Ascending aorta (tissue), 2 donors: ENCODE data around the gene PHKG2. TPM values are rescaled to one million over a fixed set of nuclear protein-coding genes. Genes with fewer than 3 reads are reported as not detected.
A peak's percentile ranks its signal among the peaks of the same experiment; 100 is the strongest.

Source experiments
- DNase-seq, 2 donors: peaks; one replicate each; pipeline ENCODE4 v3.0.0-alpha.2; 2019; ENCODE audit warnings: low spot score in 2 of 2
- H3K27ac ChIP-seq, 2 donors: fragments of 200-600 bp; sonication (generic); one replicate each; pipeline ENCODE4 v1.5.1; 2016 to 2017; ENCODE audit warnings: mild to moderate bottlenecking in 1 of 2
- H3K27me3 ChIP-seq: fragments of 200-600 bp; sonication (generic); one replicate; pipeline ENCODE4 v1.5.1; 2017
- H3K36me3 ChIP-seq, 2 donors: fragments of 200-600 bp; sonication (generic); one replicate each; pipeline ENCODE4 v1.5.1; 2016
- H3K4me1 ChIP-seq, 2 donors: fragments of 200-600 bp; sonication (generic); one replicate each; pipeline ENCODE4 v1.5.1; 2016 to 2017; ENCODE audit warnings: mild to moderate bottlenecking in 1 of 2
- H3K4me3 ChIP-seq, 2 donors: fragments of 200-600 bp; sonication (generic); one replicate each; pipeline ENCODE4 v1.5.1; 2016 to 2017; ENCODE audit warnings: mild to moderate bottlenecking in 1 of 2
- H3K9me3 ChIP-seq, 2 donors: fragments of 200-600 bp; sonication (generic); one replicate each; pipeline ENCODE4 v1.5.1; 2016
- intact Hi-C: fragments of 100-400 bp; cut with DNase I; formaldehyde crosslinking; loops from one replicate; pipeline ENCODE4 v1.15.1; 2023
- total RNA-seq: library from RNA; depleted of rRNA; stranded (reverse); fragments of >200 nt; gene quantifications from one replicate; pipeline ENCODE4 v1.1.0, GENCODE V29; 2016
- TF ChIP-seq, protein P1 (sequence below), 3 experiments: fragments of 200-600 bp in 2 of 3; fragments of 450-650 bp in 1 of 3; sonication (generic) in 2 of 3; IDR thresholded peaks; one replicate each; pipeline ENCODE4 v1.5.1; 2016 to 2019; ENCODE audit warnings: antibody characterized with exemption in 3 of 3, mild to moderate bottlenecking in 1 of 3, moderate library complexity in 1 of 3

Gene PHKG2
- total RNA-seq, 1 donor from 2014 or later, result 78.8 TPM

GRCh38 chr16:30787613-30788378 lies 39.6 kb downstream of the PHKG2 start:
- Histone ChIP-seq H3K36me3 (peaks cover 15% of the 10 kb centered on the region in 2 donors), H3K4me3 (peak overlapping the region; percentile 86), H3K27me3 (no peaks in the 10 kb centered on the region), H3K9me3 (no peaks in the 10 kb centered on the region), H3K4me1 (peaks cover 4 to 7% of the 10 kb centered on the region in 2 donors), H3K27ac (peak overlapping the region; percentile 87 to 89)
- TF ChIP-seq, protein P1, sequence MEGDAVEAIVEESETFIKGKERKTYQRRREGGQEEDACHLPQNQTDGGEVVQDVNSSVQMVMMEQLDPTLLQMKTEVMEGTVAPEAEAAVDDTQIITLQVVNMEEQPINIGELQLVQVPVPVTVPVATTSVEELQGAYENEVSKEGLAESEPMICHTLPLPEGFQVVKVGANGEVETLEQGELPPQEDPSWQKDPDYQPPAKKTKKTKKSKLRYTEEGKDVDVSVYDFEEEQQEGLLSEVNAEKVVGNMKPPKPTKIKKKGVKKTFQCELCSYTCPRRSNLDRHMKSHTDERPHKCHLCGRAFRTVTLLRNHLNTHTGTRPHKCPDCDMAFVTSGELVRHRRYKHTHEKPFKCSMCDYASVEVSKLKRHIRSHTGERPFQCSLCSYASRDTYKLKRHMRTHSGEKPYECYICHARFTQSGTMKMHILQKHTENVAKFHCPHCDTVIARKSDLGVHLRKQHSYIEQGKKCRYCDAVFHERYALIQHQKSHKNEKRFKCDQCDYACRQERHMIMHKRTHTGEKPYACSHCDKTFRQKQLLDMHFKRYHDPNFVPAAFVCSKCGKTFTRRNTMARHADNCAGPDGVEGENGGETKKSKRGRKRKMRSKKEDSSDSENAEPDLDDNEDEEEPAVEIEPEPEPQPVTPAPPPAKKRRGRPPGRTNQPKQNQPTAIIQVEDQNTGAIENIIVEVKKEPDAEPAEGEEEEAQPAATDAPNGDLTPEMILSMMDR (IDR thresholded peaks at IDR 0.05), result no peak
- DNase-seq, result no peak
- intact Hi-C loops, result loop anchor here (1.0 kb wide), 1 partner anchor 18 kb away; no protein-coding TSS in a partner anchor

DNA sequence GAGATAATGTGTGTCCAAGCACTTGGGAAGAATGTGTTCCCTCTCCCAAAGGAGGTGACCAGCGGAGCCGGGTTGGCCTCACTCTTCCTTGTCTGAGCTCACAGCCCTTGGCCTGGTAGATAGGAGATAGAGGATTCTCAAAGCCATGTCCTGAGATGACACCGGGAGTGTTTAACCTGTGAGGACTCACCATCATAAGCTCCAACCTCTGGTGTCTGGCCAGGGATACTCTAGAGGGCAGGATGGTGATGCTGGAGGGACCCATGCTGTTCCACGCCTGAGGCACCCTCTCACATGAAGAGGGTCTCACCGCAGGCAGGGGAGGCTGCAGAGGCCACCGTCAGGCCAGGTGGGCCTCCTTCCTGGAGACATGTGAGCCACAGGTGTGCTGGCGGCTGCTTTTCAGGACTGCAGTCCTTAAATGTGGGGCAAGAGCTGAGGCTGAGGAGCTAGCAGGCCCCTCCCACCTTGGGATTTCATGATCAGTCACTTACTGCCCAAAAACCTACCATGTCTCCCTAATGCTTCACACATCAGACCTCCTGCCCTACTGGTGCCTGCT lies 45.4 kb downstream of the PHKG2 start:
- Histone ChIP-seq H3K4me1 (no peaks in the 10 kb centered on the region), H3K27me3 (no peaks in the 10 kb centered on the region), H3K27ac (no peak overlapping the region), H3K4me3 (no peak overlapping the region), H3K9me3 (no peaks in the 10 kb centered on the region), H3K36me3 (no peaks in the 10 kb centered on the region)
- DNase-seq, result no peak
- intact Hi-C loops, result no loop called here
- TF ChIP-seq, protein P1 (IDR thresholded peaks at IDR 0.05), result no peak

DNA sequence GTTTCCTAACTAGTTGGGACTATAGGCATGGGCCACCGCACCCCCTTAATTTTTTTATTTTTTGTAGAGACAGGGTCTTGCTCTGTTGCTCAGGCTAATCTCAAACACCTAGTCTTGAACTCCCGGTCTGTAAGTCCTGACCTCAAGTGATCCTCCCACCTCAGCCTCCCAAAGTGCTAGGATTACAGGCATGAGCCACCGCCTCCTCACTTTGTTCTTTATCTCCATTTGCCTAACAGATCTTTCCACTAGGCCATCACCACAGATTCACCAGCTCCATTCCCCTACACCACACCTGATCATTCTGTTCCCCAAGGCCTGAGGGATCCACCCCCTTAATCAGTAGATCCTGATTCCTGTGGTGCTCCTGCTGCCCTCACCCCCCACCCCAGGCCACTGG lies 46.4 kb downstream of the PHKG2 start:
- Histone ChIP-seq H3K9me3 (no peaks in the 10 kb centered on the region), H3K4me3 (no peak overlapping the region), H3K27me3 (no peaks in the 10 kb centered on the region), H3K4me1 (no peaks in the 10 kb centered on the region), H3K36me3 (no peaks in the 10 kb centered on the region), H3K27ac (no peak overlapping the region)
- TF ChIP-seq, protein P1 (IDR thresholded peaks at IDR 0.05), result no peak
- intact Hi-C loops, result no loop called here
- no peak for DNase-seq

DNA sequence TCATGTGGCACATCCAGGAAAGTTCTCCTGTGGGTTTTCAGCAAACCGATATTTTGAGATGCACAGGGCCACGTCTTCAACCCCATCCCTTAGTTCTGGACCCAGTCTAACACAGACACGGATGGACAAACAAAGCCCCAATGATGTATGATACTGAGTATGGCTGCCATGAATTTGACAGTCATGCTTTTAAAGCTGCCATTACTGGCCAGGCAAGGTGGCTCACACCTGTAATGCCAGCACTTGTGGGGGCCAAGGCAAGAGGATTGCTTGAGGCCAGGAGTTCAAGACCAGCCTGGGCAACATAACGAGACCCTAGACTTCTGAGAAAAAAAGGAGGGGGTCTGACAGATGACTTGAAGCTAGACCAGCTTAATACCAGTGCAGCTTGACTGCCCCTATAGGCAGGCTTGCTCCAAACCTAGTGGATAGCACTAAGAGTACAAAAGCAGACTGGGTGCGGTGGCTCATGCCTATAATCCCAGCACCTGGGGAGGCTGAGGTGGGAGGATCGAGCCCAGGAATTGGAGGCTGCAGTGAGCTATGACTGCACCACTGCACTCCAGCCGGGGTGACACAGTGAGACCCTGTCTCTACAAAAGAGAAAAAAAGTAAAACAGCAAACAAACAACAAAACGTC lies 49.6 kb downstream of the PHKG2 start:
- no peaks in the 10 kb centered on the region for H3K27me3 ChIP-seq
- no peak for DNase-seq
- no peaks in the 10 kb centered on the region for H3K4me1 ChIP-seq
- H3K27ac ChIP-seq, result no peak overlapping the region
- H3K4me3 ChIP-seq, result no peak overlapping the region
- intact Hi-C loops, result no loop called here
- no peaks in the 10 kb centered on the region for H3K36me3 ChIP-seq
- TF ChIP-seq, protein P1 (IDR thresholded peaks at IDR 0.05), result no peak
- no peaks in the 10 kb centered on the region for H3K9me3 ChIP-seq

Other genes with a start within 250 kb of the PHKG2 start
- 18.9 TPM for gene ZNF768, start 221.9 kb upstream of the PHKG2 start, total RNA-seq
- 19.6 TPM for gene ZNF747, start 213.6 kb upstream of the PHKG2 start, total RNA-seq
- gene ZNF764, start 190.1 kb upstream of the PHKG2 start, total RNA-seq, result 10.9 TPM
- 11.3 TPM for gene ZNF688, start 176.7 kb upstream of the PHKG2 start, total RNA-seq
- gene ZNF785, start 162.7 kb upstream of the PHKG2 start, total RNA-seq, result 12.1 TPM
- gene ZNF689, start 138.0 kb upstream of the PHKG2 start, total RNA-seq, result 7.0 TPM
- gene PRR14, start 97.5 kb upstream of the PHKG2 start, total RNA-seq, result 124 TPM
- 26.8 TPM for gene FBRS, start 90.0 kb upstream of the PHKG2 start, total RNA-seq
- gene SRCAP, start 49.3 kb upstream of the PHKG2 start, total RNA-seq, result 24.5 TPM
- gene CFAP119, start 13.6 kb downstream of the PHKG2 start, total RNA-seq, result not detected
- 66.3 TPM for gene RNF40, start 13.9 kb downstream of the PHKG2 start, total RNA-seq
- 12.3 TPM for gene ZNF629, start 38.8 kb downstream of the PHKG2 start, total RNA-seq
- 46.2 TPM for gene BCL7C, start 145.7 kb downstream of the PHKG2 start, total RNA-seq
- gene CTF1, start 148.2 kb downstream of the PHKG2 start, total RNA-seq, result 0.21 TPM
- gene FBXL19, start 175.1 kb downstream of the PHKG2 start, total RNA-seq, result 66.9 TPM
- gene ORAI3, start 200.6 kb downstream of the PHKG2 start, total RNA-seq, result 39.0 TPM
- 8.3 TPM for gene SETD1A, start 209.3 kb downstream of the PHKG2 start, total RNA-seq
- 35.2 TPM for gene HSD3B7, start 236.8 kb downstream of the PHKG2 start, total RNA-seq